Measurements from ENCODE around the gene USP54.
"Not testable (repeated sequence)": the region's sequence is repeated elsewhere in the genome, so short reads cannot be mapped to it uniquely, and the experiment has no call there.

The USP54 gene

GRCh38 chr10:73589563-73590126 is 1.5 kb downstream of the USP54 start:
- no peak for DNase-seq

GRCh38 chr10:73588656-73589055 is 2.5 kb downstream of the USP54 start:
- DNase-seq: no peak

GRCh38 chr10:73586583-73586984 is 4.6 kb downstream of the USP54 start:
- no peak for DNase-seq

DNA sequence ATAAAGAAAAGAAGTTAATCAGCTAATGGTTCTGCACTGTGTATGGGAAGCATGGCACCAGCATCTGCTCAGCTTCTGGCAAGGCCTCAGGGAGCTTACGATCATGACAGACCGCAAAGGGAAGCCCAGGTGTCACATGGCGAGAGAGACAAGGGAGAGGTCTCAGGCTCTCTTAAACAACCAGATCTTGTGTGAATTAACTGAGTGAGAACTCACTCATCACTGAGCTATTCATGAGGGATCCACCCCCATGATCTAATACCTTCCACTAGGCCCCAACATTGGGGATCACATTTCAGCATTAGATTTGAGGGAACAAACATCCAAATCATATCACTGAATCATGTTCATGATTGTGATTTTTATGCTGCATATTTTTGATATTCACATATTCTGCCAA is 5.8 kb downstream of the USP54 start:
- DNase-seq: no peak

- no peak for DNase-seq
Observed at GRCh38 chr10:73584737-73585136, 6.4 kb downstream of the USP54 start.

DNA sequence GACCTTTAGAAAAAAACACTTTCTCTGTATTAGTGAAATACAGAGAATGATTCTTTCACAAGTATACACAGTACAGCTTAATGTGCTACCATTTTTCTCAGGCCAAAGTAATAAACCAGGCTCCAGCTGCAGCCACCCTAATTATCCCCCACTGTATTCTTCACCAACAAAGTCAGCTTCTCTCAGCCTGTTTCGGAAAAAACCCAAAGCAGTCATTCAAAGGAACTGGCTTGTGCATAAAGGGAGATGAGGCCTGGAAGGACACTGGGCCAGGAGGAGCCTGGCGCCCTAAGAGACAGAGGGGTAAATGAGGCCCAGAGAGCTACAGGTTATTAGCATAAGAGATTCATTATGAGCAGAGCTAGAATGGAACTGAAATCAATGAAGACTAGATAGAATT is 9.2 kb downstream of the USP54 start:
- DNase-seq: no peak

DNA sequence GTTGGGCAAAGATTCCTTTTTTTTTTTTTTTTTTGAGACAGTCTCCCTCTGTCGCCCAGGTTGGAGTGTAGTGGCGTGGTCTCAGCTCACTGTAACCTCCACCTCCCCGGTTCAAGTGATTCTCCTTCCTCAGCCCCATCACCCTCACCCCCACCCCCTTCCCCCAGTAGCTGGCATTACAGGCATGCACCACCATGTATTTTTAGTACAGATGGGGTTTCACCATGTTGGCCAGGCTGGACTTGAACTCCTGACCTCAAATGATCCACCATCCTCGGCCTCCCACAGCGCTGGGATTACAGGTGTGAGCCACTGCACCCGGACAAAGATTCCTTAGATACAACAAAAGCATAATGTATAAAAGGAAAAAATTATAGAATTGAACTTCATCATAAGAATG is 12.2 kb downstream of the USP54 start:
- DNase-seq: not testable (repeated sequence)

DNA sequence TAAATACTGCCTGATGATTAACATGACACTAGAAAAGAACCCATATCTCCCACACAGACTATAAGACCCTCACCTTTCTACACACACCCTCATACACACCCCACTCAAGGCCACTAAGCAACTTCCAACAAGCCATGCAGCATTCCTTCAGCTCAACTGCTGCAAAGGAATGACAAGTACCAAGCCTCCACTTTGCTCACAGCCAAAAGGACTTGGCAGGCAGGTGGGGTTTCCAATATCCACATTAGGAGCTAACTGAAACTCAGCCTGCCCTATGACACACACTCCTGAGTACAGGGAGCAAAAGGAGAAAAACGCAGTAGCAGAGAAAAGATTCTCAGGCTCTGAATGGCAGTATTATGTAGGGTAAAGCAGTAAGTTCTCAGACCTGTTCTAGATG is 13.4 kb downstream of the USP54 start:
- DNase-seq: no peak

- no peak for DNase-seq
Observed at GRCh38 chr10:73576890-73577591, 14.1 kb downstream of the USP54 start.

DNA sequence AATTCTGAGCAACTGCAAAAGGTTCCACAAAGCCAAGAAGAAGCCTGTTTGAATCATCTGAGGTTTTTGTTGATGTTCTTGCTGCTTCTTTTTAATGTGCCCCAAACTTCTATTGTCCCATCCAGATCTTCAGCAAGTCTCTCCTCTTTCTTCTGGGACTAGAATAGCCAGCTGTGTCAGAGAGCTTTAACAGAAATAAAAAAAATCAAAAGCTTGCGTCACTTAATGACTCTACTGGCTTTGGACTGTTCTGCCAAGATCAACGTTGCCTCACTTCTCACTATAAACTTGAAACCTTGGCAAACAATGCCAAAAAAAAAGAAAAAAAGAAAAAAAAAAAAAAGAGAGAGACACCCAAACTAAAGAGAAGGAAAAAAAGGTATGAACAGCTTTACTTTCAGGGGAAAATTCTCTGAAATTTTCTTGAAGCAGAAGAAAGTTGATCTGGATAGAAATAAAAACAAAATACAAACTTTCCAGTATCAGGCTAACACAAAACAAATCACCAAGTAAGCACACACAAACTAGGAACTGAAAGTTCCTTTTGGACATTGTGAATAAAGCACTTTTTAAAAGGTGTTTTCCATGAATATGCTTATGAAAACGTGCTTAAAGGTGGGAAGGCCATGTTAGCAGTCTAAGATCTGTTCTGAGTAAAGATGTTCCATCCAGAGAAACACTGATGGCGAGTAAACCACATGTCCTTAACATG is 14.8 kb downstream of the USP54 start:
- DNase-seq: no peak

- DNase-seq: not testable (repeated sequence)
Observed at GRCh38 chr10:73567025-73567424, 24.1 kb downstream of the USP54 start.

GRCh38 chr10:73561192-73561591 is 29.9 kb downstream of the USP54 start:
- no peak for DNase-seq

- no peak for DNase-seq
Observed at GRCh38 chr10:73559590-73559989, 31.6 kb downstream of the USP54 start.

- DNase-seq: no peak
Observed at GRCh38 chr10:73556855-73557254, 34.3 kb downstream of the USP54 start.

DNA sequence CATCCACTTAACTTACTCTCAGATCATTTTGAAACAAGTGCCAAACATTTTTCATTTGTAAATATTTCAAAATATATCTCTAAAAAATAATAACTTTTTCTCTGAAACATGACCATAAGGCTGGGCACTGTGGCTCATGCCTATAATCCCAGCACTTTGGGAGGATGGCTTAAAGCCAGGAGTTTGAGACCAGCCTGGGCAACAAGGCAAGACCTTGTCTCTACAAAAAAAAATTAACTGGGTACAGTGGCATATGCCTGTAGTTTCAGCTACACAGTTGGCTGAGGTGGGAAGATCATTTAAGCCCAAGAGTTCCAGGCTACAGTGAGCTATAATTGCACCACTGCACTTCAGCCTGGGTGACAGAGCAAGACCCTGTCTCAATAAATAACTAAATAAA is 36.4 kb downstream of the USP54 start:
- no peak for DNase-seq

DNA sequence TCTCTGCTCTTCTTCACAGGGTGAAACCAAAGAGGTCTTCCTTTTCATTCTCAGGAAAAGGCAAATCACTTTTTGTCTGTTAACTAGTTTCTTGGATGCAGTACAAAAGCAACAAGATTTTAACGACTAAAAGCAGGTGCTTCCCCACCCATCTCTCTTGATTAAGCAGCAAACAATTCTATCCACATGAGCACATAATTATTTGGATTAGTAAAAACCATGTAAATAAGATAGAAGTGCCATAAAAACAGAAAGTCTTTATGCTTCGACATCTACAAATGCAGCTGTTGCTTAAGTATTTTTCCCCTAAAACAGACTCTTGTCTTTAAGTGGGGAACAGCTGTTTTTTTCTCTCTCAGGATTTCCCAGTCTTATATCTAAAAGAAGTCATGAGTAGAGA is 37.4 kb downstream of the USP54 start:
- DNase-seq: no peak

GRCh38 chr10:73552819-73553715 is 38.1 kb downstream of the USP54 start:
- no peak for DNase-seq

GRCh38 chr10:73551515-73551914 is 39.6 kb downstream of the USP54 start:
- DNase-seq: no peak

DNA sequence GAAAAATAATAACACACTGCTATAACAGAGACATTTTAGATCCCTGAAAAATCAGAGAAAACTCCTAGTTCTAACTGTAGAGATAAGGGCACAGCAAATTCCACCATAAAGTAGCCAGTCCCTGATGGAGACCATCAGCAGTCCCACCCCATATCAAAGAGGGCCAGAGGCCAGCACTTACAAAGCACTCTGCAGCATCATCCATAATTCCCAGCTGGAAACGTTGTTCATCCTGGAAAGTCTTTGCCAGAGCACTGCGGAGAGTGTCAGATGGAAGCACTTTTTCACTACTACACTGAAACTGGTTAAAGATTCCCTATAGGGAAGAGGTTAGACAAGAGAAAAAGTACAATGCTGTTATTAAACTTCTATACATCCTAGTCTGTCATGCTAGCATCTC is 45.8 kb downstream of the USP54 start:
- no peak for DNase-seq

DNA sequence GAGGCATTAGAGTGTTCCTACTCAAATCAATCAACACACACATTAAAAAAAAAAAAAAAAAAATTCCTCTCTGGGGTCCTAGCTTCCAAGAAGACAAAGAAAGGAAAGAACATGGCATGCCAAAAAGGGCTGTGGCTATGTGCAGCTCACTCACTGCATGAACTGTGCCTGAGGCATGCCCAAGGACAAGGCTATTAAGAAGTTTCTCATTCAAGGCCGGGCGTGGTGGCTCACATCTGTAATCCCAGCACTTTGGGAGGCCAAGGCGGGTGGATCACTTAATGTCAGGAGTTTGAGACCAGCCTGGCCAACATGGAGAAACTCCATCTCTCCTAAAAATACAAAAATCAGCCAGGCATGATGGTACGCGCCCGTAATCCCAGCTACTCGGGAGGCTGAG is 53.4 kb downstream of the USP54 start:
- no peak for DNase-seq

GRCh38 chr10:73537288-73537687 is 53.9 kb downstream of the USP54 start:
- no peak for DNase-seq

DNA sequence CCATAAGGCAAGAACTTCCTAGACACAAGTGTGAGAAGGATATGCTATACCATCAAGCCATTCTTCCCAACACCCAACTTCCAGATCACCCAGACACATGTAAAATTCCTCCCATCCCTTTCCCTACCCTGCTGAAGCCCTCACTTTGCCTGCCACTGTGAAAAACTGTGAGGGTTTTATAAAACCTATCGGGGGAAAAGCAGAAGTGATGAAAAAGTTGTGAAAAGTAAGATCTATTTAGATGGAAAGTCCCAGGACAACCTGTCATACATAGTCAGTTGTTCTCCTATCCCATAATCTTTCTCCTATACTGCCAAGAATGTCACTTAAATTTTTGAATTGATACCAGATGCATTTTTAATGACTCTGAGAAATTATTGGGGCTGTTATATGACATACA is 56.3 kb downstream of the USP54 start:
- DNase-seq: no peak

- peak; percentile 33 for DNase-seq
Observed at GRCh38 chr10:73529089-73529832, 61.9 kb downstream of the USP54 start.

Measured in activated naive CD4-positive, alpha-beta T cell treated with Interleukin-2 at 50 U/mL for 16 hours (primary cell).